ENCODE data around the gene NAA15.
"Not testable (repeated sequence)": the region's sequence is repeated elsewhere in the genome, so short reads cannot be mapped to it uniquely, and the experiment has no call there.

Gene NAA15

DNA sequence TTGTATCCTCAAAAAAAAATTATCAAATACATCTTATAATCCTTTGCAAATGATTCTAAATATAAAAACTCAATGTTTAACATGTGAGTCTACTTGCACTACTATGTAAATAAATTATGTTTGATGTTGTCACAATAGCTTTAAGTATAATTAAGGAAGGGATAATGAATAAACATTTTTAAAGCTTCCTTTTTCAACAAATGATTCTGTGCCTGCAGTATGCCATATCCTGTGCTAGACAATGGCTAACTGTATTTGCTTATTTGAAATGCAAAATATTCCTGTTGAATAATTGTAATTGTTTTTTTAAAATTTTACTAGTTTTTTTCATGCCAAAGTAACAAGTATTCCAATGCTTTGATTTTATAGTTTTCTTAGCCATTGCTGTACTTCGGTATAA lies 60.0 kb downstream of the NAA15 start:
- no peak for DNase-seq (ENCODE audit: low read depth in 2 of 2)

DNA sequence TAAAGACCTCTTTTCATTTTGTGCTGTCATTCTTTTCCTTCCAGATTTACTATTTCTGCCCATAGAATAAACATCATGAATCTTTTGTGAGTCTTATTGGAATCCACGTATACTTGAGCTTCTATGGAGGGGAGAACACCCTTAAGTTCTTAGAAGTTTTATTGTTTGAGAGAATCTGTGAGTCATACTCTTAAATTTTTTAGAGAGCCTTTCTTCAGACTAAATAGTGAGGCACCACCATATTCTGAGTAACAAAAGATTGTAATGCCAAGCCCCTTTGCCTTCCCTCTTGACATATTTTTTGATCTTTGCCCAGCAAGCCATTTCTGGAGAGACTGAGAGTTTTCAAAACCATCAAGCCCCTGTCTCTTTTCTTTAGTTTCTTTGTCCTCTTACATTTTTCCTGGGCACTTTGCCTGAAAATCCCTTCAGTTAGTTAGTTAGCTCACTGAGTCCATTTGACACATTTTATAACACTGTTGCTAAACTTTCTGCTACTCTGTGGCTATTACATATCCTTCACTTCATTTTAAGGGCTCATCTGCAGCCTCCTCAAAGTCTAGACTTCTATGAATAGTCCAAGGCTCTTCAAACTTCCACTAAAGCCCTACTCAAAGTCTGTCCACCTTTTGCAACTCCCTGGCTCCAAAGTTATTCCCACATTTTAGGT lies 66.3 kb downstream of the NAA15 start:
- no peak for DNase-seq (ENCODE audit: low read depth in 2 of 2)

DNA sequence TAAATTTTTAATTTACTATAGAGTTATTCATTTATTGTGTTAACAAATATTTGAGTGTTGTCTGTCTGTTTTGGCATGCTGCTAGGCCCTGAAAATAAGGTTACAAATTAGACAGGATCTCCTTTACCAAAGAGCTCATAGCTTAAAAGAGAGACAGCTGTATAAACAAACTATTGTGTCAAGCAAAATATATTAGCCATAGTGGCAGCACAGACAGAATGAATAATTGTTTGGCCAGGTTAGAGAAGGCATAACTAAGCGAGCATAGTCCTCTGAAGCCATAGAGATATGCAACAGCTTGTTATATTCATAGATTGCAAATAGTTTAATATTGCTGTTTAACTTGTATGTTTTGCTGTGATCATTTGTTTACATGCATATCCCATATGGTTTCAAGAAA lies 67.7 kb downstream of the NAA15 start:
- no peak for DNase-seq (ENCODE audit: low read depth in 2 of 2)

DNA sequence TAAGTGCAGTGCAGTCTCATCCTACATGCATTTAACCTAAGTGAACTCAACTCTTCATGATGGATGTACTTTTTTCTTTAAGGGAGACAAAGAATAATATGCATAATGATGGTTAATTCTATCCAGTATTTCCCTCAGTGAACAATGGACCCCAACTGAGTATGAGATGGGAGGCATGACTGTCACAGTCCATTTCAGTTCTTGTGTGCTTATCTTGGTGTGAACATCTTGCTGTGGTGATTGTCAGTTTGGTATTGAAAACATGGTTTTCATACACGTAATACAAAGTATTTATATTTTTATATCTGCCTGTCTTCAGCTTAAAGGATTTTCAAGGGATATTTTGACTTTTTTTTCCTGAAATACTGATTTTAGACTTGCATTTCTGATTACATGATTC lies 72.9 kb downstream of the NAA15 start:
- DNase-seq (ENCODE audit: low read depth in 2 of 2) = no peak

DNA sequence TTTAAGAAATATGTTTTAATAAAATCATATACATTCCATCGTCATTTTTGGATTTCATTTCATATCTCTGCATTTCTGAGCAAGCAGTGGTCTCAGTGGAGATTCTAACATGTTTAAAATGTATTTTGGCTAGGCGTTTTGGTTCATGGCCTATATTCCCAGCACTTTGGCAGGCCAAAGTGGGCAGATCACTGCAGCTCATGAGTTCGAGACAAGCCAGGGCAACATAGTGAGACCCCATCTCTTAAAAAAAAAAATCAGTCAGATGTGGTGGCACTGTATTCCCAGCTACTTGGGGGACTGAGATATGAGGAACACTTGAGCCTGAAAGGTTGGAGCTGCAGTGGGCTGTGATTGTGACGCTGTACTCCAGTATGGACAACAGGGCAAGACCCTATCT lies 85.1 kb downstream of the NAA15 start:
- no peak for DNase-seq (ENCODE audit: low read depth in 2 of 2)

DNA sequence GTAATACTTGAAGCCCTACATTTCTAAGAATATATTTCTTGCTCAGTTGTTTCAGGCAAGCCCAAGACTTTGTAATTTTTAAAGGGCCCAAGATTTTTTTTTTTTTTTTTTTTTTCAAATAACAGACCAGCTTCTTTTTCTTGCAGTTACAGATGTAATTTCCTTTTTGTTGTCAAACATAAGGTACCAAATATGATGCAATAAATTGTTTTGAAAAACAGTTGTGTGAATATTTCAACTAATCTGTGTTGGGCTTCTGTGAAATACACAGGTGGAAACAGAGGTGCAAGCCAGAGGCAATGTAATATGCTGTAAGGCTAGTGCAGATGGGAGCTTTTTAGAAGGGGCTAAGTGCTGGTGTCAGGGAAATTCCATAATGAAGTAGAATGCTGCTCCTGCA lies 87.8 kb downstream of the NAA15 start:
- DNase-seq (ENCODE audit: low read depth in 2 of 2) = no peak

DNA sequence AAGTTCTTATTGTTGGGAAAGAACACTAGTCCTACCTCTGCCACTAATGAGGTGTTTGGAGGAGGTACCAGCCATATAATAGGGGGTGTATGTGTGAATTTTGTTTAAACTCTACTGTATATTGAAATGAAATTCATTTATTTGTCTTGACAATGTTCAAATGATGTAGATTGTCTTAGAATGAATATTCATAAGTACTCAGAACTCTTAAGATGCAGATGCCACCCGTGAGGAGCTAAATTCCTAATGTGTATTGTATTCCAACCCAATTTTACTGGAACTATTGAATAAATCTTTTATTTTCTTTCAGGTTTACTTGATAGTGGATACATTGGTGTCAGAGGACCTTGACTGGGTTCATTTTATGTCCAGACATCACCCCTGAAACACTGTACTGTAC lies 88.7 kb downstream of the NAA15 start:
- no peak for DNase-seq (ENCODE audit: low read depth in 2 of 2)

DNA sequence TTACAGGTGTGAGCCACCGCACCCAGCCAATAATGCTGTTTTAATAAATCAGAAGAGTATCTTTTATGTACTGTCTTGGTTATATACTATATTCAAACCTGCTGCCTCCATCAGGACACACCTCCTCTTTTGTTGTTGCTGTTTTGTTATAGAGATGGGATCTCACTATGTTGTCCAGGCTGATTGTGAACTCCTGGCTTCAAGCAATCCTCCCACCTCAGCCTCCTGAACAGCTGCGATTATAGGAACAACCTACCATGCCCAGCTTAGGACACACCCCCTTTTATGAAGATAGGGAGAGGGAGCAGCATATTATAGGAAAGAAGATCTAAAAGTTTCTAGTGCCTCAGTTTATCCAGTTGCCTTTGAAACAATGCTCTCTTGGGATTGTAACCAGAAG lies 90.4 kb downstream of the NAA15 start:
- no peak for DNase-seq (ENCODE audit: low read depth in 2 of 2)

DNA sequence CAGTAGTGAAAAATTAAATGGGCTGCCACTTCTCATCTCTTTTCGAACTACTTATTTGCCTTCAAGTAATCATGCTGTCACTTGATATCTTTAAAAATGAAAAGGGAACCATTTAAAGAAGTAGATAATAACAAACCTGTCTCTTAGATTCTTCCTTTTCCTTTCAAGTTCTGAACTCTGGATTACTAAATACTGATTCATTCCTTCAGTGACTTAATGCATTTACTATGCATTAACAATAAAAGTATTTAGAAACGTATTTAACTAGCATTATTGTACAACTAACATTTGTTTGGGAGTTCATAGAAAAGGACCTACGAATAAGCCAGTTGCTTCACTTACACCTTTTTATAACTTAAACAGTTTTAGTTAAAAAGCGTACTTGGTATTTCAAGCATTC lies 91.5 kb downstream of the NAA15 start:
- DNase-seq (ENCODE audit: low read depth in 2 of 2) = no peak

DNA sequence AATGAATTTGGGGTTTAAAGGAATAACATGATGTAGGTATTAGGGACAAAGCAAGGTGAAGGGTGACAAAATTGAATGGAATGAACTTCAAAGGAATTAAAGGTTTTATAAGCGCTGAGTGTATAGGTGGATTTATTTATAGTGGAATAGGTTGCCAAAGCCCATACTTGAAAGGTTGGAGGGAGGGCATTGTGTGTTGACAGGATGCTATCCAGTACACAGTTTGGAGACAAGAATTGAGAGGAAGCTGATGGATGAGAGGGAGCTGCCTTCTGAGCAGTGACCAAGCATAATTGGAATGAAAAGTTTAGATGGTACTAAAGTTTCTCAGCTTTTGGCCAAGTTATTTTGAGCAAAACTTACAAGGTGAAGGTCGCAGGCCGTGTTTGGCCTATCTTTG lies 100.1 kb downstream of the NAA15 start:
- DNase-seq (ENCODE audit: low read depth in 2 of 2) = no peak

DNA sequence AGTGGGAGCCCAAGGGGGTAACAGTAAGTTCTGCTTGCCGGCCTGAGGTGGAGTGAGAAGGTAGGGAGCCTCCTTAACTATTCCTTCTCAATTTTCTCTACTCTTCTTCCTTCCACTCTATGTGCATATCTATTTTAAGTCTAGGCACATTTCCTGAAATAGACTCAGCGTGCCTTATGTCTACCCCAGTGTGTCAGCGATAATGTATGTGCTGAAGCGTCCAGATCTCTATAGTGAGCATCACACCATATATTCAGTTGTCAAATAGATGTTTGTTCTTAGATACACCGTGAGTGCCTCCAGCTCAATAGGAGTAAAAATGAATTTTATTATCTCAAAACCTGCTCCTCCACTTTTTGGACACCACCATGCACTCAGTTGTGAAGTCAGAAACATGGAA lies 101.1 kb downstream of the NAA15 start:
- DNase-seq (ENCODE audit: low read depth in 2 of 2) = no peak

DNA sequence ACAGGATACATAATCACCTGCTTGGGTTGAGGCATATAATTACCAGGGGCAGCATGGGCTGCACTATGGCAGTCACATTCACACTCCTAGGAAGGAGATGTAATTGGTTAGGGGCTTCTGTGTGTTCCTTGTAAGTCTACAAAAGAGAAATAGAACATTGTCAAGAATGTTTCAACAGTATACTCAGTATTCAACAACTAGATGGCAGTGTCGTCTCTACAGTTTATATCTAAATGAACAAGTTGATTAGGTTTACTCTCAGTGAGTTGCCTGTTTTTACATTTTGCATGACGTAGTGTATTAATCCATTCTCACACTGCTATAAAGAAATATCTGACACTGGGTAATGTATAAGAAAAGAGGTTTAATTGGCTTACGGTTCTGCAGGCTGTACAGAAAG lies 102.2 kb downstream of the NAA15 start:
- no peak for DNase-seq (ENCODE audit: low read depth in 2 of 2)

DNA sequence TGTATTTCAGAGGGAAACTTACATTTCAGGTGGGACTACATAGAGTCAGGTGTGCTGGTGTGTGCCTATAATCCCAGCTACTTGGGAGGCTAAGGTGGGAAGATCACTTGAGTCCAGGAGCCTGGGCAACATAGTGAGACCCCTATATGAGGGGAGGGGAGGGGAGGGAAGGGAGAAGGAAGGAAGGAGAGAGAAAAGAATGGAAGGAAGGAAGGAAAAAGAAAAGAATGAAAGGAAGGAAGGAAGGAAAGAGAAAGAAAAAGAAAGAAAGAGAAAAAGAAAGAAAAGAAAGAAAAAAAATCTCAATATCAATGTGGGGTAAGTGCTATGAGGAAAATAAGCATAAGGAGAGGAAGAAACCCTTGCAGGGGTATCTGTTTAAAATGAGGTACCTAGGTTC lies 109.0 kb downstream of the NAA15 start:
- DNase-seq (ENCODE audit: low read depth in 2 of 2) = no peak

DNA sequence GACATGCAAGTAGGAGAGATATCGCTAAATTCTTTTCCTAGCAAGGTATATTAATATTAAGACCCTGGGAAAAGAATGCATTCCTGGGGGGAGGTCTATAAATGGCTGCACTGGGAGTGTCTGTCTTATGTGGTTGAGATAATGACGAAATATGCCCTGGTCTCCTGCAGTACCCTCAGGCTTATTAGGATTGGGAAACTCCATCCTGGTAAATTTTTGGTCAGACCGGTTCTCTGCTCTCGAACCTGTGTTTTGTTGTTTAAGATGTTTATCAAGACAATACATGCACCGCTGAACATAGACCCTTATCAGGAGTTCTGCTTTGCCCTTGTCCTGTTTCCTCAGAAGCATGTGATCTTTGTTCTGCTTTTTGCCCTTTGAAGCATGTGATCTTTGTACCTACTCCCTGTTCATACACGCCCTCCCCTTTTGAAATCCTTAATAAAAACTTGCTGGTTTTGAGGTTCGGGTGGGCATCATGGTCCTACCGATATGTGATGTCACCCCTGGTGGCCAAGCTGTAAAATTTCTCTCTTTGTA lies 113.4 kb downstream of the NAA15 start:
- not testable (repeated sequence) for DNase-seq (ENCODE audit: low read depth in 2 of 2)

DNA sequence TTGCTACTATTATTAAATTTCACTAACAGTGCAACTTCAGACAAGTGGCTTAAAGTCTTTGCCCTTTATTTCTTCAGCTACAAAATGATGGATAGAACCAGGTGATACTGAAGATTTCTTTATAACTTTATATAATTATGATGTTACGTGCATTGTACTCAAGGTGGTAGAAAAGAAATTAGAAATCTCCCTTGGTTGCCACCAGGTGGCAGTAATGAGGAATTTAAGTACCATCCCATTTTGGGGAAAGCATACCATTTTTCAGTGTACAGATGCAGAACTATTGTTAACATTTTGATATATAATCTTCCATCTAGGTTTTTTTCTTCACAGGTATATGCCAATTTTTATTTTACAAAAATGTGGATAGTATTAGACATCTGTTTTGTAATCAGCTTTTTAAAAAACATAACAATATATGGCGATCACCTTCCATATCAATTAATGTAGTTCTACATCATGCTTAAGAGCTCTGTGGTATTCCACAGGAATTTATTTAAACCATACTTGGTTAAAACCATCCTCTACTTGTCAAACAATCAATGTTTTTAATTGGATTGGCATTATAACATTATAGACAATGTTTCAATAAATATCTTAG lies 114.9 kb downstream of the NAA15 start:
- no peak for DNase-seq (ENCODE audit: low read depth in 2 of 2)

DNA sequence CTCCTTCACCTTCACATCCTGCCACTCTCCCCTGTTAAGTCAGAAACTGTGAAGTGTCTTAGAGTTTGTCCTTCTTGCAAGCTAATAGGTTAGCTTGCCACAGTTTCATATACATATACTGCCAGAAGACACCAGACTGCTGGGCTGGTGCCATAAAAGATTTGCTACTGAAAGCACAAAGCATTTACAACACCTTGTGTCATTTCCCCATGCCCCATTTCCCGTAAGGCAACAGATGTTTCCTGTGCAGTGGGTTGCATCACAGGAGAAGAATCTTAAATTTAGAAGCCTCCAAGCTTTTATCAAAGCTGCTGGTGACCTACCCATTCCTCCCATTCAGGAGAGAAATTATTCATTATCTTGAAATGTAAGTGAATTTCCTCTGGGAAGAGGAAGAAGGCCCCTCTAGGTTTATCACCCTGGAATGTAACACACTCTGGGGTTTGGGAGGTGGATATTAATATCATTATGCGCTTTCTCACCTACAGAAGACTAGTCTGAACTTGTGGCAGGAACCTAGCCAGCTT lies 118.1 kb downstream of the NAA15 start:
- peak in 1 of 2 donors; percentile 1 for DNase-seq (ENCODE audit: low read depth in 2 of 2)

DNA sequence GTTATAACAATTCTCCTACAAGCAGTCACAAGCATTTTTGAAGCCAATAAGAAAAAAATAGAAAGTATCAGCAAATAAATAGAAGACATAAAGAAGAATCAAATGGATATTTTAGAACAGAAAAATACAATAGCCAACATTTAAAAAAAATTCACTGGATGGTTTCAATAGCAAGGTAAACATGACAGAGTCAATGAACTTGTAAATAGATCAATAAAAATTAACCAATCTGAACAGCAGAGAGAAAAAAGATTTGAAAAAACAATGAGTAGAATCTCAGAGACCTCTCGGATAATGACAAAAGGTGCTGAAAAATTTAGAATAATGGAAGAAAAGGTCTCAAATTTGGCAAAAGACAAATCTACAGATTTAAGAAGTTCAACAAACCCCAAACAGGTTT lies 119.3 kb downstream of the NAA15 start:
- DNase-seq (ENCODE audit: low read depth in 2 of 2) = no peak

DNA sequence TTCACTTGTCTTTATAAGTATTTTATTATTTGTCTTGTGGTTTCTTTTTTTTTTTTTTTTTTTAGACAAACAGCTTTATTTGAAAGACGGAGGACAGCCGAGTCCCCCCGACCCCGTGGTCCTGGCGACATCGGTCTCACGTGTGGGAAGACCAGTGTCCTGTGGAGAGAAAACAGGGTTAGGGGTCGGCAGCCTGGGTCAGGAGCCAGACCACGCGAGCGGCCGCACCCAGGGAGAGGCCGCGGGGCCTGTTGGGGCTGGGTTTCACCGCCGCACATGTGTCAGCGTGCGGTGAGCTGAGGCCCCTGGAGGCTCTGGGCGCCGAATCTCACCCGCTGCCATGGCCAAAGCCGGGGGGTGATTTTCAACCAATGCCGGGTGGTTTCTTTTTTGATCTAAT lies 134.8 kb downstream of the NAA15 start:
- DNase-seq (ENCODE audit: low read depth in 2 of 2) = no peak

DNA sequence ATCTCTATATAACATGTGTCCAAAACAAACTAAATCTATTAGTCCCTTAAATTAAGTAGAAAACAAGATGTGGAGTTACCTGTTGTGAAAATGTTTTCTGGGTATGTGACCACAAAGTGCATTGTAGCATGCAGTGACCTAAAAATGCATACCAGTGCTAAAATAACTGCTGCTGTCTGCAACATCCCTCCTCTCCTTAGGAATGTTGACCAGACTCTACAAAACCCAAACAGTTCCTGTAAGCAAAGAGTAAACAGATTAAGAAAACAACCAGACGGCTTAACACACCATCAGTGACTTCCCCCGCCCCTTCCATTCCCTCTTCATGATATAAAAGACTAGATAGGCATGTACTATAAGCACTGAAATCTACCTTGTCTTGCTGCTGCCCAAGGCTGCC lies 136.8 kb downstream of the NAA15 start:
- DNase-seq (ENCODE audit: low read depth in 2 of 2) = no peak

DNA sequence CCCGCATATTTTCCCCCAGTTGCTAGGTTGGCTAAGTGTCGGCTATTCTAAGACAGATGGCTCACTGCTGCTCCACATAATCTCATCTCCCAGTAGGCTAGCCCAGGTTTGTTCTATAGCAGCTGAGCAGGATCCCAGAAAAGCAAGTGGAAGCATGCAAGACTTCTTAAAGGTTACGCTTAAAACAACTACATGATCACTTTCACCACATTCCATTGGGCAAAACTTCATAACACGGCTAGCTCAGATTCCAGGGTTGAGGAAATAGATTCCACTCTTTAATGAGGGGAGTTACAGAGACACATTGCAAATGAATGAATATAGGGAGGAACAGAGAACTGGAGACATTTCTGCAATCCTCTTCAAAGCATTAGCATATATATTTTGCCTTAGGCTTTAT lies 139.7 kb downstream of the NAA15 start:
- no peak for DNase-seq (ENCODE audit: low read depth in 2 of 2)

DNA sequence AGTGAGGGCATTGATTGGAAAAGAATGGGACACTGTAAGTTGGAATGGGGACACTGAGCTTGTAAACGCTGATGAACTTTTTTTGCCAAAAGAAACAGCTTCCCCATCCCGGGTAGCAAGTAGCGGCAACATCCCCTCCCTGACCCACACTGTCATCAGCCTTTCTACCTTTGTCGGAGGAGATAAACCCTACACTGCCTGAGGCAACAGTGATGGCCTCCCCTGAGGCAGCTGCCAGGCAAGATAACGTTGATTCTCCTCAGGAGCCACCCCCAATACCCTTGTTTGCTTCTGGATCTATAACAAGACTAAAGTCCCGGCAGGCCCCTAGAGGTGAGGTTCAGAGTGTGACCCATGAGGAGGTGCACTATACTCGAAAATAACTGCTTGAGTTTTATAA lies 142.4 kb downstream of the NAA15 start:
- no peak for DNase-seq (ENCODE audit: low read depth in 2 of 2)

DNA sequence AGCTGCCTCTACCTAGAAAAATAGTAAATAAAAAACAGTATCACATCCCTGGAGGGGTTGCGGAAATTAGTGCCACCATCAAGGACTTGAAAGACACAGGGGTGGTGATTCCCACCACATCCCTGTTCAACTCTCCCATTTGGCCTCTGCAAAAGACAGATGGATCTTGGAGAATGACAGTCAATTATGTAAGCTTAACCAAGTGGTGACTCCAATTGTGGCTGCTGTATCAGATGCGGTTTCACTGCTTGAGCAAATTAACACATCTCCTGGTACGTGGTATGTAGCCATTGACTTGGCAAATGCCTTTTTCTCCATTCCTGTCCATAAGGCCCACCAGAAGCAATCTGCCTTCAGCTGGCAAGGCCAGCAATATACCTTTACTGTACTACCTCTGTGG lies 143.6 kb downstream of the NAA15 start:
- DNase-seq (ENCODE audit: low read depth in 2 of 2) = not testable (repeated sequence)

DNA sequence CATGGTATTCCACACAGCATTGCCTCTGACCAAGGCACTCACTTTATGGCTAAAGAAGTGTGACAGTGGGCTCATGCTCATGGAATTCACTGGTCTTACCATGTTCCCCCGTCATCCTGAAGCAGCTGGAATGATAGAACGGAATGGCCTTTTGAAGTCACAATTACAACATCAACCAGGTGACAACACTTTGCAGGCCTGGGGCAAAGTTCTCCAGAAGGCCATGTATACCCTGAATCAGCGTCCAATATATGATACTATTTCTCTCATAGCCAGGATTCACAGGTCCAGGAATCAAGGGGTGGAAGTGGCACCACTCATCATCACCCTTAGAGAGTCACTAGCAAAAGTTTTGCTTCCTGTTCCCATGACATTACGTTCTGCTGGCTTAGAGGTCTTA lies 145.8 kb downstream of the NAA15 start:
- not testable (repeated sequence) for DNase-seq (ENCODE audit: low read depth in 2 of 2)

DNA sequence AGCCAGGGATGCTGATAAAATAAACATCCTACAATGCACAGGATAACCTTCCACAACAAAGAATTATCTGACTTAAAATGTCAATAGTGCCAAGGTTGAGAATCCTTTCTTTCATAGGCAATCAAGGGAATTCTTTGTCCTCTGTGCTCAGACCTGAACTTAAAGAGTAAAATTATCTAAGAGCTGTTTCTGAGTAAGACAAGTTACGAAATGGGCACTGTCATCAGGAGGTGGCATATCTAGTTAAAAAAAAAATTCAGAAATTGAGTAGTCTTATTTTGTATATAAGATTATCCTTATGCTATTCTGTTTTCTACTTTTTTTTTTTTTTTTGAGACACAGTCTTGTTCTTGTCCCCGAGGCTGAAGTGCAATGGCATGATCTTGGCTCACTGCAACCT lies 149.3 kb downstream of the NAA15 start:
- no peak for DNase-seq (ENCODE audit: low read depth in 2 of 2)

Measured in stimulated activated CD8-positive, alpha-beta memory T cell treated with anti-CD3 and anti-CD28 coated beads, Interleukin-7, amount 100 ng/mL, for 4 hours (primary cell).